GM19023 (cell line): ENCODE measurements around the gene NRF1.

Experiments
- ATAC-seq: cut with Tn5 transposase; IDR thresholded peaks from one replicate; pipeline ENCODE4 v1.9.1; 2021; ENCODE audit warnings: mild to moderate bottlenecking, moderate library complexity; ENCODE audit not compliant: unreplicated experiment

Gene NRF1

DNA sequence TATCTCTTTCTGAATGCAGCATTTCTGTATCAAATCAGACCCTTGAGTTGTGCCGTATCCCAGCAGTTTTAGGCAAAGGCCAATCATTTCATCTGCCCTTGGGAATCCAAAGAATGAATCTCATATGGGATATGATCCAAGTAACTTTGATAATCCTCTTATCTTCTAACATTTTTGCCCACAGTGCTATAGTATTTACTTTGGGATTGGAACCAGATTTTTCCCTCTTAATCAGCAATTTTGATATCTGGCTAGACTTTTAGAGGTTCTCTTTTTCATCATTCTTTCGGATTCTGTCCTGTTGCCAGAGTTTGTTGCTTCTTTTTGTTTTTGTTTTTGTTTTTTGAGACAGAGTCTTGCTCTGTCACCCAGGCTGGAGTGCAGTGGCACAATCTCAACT lies 118.0 kb downstream of the NRF1 start:
- ATAC-seq, result no peak

DNA sequence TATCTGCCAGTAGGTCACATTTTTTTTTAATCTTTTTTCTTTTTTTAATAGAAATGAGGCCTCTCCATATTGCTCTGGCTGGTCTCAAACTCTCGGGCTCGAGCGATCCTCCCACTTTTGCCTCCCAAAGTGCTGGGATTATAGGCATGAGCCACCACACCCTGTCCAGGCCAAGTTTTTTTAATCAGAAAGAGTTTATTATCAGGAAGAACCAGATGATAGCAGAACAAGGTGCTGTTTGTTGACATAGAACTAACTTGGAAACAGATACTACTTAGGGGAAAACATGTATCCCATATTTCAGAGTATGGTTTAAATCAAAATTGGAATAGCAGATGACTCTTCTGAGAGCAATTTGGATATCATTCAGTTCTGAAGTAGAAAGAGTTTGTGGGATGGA lies 118.6 kb downstream of the NRF1 start:
- ATAC-seq, result no peak

DNA sequence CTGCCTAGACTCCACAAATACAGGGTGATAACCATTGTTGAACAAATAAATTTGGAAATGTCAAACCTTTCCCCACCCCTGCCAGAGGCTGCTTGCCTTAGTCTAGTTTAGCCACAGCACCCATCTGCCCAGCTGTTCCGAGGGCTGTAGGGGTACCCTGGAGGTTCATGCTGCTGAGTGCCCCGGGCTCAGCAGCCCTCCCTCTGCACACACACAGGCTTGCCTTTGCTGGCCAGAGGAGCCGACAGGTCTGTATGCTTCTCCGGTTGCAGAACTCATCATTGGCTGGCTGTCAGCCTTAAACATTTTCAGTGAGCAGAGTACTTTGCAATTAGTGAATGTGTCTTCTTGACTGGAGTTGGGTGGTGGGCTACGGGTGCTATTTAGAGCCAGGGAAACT lies 122.9 kb downstream of the NRF1 start:
- no peak for ATAC-seq

DNA sequence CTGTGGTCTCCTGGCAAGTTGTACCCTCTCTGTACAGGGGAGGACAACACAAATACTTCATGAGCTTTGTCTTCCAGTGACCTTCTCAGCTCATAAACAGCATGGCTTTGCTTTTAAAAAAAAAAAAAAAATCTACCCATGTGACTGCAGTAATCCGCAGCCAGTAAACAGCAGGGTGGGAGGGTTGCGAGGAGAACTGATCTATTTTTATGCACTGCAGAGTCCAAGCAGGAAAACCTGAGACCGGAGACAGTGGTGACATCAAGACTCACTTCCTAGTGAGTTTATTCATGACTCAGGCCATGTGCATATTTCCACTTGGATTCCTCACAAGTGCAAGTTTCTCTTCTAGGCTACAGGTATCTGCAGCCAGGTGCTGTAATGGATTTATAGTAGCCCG lies 127.9 kb downstream of the NRF1 start:
- no peak for ATAC-seq

DNA sequence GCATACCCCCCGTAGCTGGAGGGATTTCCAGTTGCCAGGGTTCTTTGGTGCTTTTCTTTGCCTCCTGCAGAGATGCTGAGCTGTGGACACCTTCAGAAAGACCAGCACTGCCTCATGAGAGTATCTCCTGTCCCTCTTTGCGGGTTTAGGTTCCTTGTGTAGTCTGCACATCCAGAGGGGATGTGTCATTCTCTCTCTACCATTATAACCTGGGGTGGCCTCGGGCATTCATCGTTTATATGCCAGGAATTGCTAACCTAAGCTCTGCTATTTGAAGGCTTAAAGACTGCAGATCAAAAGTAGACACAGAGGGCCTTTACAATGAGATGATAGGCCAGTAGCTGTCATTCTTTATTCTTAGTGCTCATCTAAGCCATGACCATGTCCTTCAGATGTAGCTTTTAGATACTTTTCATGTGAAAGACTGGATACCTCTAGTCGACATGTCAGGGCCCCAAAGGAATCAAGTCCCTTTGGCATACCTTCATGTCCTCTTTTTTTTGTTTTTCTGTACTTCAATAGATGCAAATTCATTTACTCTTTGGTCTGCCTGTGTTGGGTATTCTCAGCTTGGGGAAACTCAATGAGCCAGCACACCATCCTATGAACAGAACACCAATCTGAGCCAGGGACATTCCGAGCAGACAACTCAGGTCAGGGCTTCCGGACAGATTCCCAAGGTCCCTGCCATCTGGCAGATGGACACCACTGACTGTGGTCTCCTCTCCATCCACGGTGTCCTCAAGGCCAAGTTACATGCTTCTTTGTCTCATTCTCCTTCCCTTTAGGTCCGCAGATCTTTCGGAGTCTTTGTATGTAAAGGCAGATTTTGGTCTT lies 129.3 kb downstream of the NRF1 start:
- ATAC-seq, result no peak

DNA sequence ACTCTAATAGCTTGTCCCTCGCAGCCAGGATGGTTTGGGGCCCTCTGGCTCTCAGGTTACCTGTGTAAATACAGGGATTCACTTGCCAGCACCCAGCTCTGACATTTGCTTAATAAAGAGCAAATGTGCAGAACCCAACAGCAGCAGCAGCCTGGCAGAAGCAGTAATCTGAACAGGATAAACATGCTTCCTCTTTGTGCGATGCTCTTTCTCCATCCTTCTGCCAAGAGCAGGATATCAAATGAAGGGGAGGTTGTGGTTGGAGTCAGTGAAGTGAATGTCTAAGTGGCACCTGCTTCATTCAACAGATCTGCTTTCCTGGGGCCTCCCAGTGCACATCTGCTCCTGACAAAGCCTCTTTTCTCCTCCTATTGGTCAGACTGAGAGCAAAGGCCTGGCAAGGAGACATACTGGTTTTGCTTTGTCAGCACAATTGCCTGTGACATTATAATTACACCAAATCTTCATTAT lies 130.3 kb downstream of the NRF1 start:
- no peak for ATAC-seq

DNA sequence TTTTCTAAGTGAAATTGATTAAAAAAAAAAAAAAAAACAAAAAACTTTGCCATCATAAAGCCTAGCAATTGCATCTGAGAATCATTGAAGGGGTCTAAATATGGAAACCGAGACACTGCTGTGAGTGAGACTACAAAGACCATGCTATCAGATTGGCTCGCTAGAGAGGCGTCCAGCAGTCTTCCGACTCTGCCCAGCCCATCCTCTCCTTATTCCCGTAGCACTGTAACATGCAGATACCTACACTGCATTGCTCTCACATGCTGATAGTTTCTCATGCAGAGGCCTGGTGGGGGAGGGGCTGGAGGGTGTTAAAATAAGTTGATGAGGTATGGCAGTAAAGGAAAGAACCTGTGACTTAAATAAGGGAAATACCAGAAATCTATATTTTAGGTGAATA lies 130.7 kb downstream of the NRF1 start:
- no peak for ATAC-seq

DNA sequence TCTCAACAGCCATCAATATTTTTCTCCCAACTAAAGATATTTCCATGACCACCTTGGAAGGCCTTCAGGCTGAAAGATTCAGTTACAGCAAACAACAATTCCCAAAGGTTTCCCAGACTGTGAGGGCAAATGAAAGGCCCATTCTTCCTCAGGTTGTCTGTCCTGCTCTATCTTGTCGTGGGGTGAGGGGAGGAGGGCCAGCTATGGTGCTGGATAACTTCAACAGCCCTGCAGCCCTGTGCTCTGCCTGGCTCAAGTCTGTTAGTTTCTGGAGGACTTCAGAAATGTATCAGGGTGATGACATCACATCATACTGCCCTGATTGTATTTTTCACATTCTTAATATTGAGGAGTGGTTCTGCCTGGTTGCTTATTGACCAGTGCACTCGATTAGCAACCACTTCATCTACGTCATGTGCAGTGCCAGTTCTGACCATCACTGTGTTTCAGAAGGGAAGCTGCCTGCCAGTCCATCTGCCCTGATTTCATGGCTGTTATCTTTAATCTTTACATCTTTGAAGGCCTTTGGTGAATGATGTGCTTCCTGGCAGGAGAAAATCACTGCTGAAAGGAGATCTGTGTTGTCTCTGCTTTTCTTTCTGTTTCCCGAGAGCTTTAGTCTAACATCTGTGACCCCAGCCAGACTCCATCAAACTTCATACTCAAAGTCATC lies 135.5 kb downstream of the NRF1 start:
- no peak for ATAC-seq

DNA sequence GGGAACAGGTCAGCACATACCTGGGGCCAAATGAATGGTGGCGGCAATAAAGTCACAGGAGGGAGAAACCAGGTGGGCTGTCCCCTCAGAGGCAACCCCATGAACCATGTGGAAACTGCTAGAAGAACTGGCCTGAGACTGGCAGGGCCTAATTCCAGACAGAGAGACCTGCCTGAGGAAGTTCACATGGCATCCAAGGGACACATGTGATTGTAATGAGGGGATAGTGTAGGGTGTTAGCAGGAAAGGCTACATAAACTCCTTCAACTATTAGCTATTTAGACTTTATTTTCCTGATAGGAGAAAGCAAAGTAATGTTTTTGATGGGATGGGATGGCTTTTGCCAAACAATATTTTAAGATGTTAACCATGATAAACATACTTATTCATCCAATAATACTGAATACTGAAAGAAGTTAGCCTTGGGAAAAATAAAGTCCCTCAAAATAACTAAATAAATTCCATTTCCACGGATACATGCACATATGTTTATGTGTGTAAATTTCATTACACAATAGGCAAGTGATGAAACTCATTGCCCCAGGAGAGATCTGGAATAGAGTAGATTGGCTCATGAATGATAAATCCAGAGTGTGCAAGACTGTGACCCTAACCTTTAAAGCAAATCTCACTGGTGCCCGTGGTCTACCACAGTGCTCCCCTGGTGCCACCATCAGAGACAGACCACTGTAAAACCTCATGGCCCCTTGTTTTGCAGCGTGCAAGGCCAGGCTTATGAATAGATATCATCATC lies 137.0 kb downstream of the NRF1 start:
- no peak for ATAC-seq

DNA sequence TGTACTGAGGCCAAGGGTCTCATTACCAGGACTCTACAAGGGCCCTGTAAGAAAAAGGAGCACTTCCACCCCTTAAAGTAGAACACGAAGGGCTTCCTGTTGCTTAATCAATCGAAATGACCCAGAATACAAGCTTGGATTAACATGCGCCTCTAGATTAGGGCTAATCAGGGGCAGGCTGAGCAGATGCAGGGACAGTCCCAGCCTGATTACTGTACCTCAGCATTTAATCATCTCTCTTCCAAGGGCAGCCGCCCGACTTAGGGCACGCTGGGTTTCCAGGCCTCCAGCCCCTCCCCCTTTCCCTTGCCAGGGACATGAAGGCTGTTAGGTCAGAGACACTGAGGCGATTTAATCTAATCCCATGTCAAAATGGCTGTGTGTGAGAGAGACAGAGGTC lies 138.6 kb downstream of the NRF1 start:
- no peak for ATAC-seq

DNA sequence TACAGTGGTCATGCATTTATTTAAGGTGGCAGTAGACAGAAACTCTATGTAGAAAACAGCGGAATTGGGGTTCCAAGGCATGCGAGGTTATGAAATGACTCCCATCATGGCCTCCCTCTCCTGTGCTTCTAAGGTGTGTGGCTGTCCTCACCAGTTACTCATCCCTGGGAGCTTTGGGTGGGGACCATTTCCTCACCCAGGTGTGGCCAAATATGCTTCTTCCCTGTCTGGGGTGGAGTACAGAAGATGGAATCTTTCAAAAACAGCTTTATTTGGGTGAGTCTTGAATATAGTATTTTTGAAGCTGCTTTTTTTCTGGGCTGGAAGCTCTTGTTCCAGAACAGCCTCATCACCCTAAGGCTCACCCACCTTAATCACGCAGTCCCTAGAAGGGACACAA lies 139.0 kb downstream of the NRF1 start:
- no peak for ATAC-seq

DNA sequence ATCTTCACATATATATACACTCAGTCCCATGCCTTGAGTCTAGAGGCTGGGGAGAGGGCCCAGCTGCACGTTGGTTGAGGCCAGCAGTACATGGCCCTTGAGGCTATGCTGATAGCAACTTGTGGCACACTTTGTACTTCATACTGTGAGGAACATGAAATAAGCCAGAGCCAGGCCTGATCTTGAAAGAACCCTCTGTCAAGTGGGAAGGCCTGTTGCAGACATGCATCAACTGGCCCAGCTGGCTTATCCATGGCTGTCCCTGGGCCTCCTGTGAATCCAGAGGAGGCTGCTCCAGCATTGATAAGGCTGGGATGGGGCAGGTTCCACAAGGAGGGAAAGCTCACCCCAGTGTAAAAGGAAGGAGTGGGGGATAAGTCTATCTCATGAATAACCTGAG lies 140.4 kb downstream of the NRF1 start:
- no peak for ATAC-seq

DNA sequence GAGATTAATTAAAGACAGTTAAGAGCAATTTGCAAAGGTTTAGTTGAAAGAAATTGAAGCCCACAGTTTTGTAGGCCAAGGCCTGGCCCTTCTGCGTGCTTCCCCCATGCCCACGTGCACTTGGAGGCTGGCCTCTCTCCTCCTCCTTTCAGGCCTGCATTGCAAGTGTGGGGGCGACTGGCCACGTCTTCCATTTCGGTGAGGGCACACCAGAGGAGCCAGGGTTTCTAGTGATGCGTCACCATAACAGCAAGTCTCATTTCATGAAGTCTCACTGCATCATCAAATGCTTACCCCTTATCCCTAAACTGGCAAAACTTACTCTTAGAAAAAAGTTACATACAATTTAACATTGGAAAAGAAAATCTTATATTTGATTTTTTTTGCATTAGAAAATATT lies 141.2 kb downstream of the NRF1 start:
- no peak for ATAC-seq

DNA sequence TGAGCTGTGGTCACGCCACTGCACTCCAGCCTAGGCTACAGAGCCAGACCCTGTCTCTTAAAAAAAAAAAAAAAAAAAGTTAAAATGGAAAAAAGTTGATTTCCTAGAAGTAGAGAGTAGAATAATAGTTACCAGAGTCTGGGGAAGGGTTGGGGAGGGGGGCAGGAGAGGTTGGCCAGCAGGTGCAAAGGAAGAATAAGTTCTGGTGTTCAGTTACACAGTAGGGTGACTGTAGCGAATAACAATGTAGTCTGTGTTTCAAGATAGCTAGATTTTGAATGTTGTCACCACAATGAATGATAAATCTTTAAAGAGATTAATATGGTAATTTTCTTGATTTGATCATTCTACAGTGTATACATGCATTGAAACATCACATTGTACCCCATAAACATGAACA lies 142.9 kb downstream of the NRF1 start:
- ATAC-seq, result no peak

DNA sequence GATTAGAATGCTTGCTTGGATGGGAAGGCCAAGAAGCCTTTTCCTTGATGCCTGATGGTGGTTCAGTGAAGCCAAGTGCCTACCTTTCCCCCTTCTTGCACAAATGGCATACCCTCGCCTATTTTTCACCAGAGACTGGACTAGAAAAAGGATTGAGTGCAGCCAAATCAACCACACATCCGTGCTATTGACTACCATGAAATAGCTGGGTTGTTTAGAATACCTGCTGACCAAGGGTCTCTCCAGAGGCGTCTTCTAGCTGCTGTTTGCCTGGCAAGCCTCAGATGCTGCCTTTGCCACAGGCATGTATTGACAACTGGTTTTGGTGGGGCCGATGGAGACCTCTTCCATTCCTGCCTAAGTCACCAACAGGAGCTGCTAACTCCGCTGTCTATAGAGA lies 146.5 kb downstream of the NRF1 start:
- ATAC-seq, result no peak

DNA sequence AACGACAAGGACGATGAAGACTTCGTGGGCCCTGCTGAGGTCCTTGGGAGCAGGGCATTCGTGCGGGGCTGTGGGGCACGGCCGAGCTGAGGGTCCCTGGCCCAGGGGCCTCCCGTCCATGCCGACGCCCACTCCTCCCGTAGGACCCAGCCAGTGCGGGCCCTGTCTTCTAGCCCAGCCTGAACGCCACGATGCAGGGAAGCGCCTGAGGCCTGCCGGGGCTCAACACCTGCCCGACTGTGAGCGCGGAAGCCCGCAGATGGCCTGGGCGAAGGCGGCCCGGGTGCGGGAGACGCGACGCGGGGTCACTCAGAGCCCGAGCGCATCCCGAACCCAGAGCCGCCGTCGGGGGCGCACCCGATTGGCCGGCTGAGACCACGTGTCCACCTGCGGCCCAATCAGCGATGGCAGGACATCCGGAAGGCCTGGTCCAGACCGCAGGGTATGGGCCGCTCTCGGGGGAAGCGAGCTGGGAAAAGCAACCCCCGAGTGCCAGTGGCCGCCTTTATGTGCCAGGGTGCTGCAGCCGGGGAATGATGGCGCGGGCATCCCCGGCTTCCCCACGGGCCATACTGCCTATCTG lies 151.0 kb downstream of the NRF1 start:
- ATAC-seq, result no peak

DNA sequence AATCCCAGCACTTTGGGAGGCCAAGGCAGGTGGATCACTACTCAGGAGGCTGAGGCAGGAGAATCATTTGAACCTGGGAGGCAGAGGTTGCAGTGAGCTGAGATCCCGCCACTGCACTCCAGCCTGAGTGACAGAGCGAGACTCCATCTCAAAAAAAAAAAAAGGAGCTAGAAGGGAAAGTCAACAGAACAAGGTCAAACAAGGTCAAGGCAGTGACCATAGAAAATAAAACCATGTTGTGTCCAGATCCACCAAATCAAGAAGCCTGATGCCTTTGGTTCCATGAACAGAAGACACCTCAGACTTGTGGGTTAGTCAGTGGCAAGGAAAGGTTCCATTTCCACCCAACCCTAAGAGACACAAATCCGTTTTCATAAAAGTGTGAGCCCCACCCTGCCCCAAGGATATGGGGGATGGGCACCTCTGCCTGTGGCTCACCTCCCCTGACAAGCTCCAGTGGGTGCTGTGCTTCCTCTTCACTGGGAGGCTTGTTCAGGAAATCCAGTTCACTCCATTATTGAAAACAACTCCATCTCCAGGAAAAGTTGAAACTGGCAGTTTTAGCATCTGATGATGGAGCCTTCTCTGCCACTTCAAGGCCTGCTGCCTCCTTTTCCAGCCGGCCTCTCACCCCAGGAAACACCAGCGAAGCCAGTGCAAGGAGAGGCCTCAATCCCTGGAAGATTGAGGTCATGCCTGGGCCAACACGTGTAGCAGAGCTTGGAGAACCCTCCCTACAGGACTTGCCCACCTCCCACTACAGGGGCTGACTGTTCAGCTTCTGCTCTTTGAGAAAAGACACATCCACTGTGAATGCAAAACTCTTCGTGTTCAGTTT lies 152.9 kb downstream of the NRF1 start:
- ATAC-seq, result no peak

DNA sequence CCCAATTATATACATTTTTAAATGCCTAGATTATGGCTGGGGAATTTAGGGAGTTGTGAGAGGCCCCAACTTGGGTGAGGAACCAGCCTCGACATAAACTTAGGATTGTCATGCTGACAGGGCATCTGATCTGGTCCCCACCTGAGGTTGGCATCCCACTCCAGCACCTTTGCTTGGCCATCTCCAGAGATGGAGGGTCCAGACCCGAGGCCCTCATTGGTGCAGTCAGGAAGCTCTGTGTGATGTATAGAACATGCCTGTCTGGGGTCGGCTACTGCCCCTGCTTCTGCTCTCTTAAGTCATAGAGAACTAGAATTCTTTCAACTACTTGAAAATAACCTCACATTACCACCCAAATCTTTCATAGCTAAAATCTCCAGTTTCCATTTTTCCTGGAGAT lies 153.8 kb downstream of the NRF1 start:
- no peak for ATAC-seq

DNA sequence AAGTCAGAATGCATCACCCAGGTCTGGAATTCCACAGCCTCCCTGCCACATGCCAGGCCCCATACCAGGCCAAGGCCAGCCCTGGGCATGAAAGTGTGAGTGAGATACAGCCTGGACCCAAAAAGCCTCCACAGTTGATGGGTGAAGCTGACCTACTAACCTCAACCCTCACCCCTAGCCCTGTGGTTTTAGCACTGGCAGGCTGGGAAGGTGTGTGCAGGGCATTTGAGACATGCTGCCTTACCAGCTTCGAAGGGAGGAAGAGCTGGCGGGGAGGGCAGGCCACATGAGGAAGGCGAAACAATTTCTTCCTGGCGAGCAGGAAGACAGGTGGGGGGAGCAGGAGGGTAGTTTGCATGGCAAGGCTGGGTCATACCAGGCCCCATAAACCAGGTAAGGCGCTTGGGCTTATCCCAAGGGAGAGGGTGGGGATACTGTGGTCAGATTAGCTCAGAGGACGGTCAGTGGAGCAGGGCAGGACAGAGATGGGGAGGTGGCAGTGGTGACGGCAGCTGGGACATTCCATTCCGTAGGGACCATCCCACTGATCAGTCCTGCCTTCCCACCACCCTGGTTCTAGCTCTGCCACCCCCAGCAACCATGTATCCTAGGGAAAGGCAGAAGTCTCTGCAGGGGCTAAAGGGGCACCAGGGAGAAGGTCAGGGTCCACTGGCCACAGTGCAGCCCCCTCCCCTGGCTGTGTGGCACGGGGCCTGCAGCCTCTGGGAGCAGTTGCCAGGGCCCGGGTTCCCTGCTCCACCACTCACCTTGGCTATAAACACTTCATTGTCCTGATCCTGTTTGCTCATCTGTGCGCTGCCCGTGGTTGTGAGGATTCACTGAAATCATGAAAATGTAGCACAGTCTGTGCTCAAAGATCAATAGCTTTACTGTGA lies 155.8 kb downstream of the NRF1 start:
- ATAC-seq, result no peak
